Measurements from ENCODE around the gene TMEM87B.
"Not testable (repeated sequence)": the region's sequence is repeated elsewhere in the genome, so short reads cannot be mapped to it uniquely, and the experiment has no call there.

Gene TMEM87B

GRCh38 chr2:112065966-112066365, 10.9 kb downstream of the TMEM87B start:
- DNase-seq (ENCODE audit: low read depth): no peak

- DNase-seq (ENCODE audit: low read depth): not testable (repeated sequence)
These were observed 14.7 kb downstream of the TMEM87B start for GRCh38 chr2:112069794-112070193.

GRCh38 chr2:112073875-112074274, 18.8 kb downstream of the TMEM87B start:
- no peak for DNase-seq (ENCODE audit: low read depth)

- DNase-seq (ENCODE audit: low read depth): no peak
These were observed 19.4 kb downstream of the TMEM87B start for GRCh38 chr2:112074506-112074905.

- no peak for DNase-seq (ENCODE audit: low read depth)
These were observed 20.6 kb downstream of the TMEM87B start for GRCh38 chr2:112075490-112076260.

GRCh38 chr2:112077814-112078213, 22.7 kb downstream of the TMEM87B start:
- no peak for DNase-seq (ENCODE audit: low read depth)

GRCh38 chr2:112081262-112081661, 26.2 kb downstream of the TMEM87B start:
- no peak for DNase-seq (ENCODE audit: low read depth)

GRCh38 chr2:112084689-112085374, 29.8 kb downstream of the TMEM87B start:
- no peak for DNase-seq (ENCODE audit: low read depth)

- no peak for DNase-seq (ENCODE audit: low read depth)
These were observed 30.3 kb downstream of the TMEM87B start for GRCh38 chr2:112085375-112085730.

GRCh38 chr2:112085916-112086669, 31.0 kb downstream of the TMEM87B start:
- no peak for DNase-seq (ENCODE audit: low read depth)

GRCh38 chr2:112087346-112088020, 32.4 kb downstream of the TMEM87B start:
- DNase-seq (ENCODE audit: low read depth): no peak

GRCh38 chr2:112089375-112089774, 34.3 kb downstream of the TMEM87B start:
- DNase-seq (ENCODE audit: low read depth): no peak

GRCh38 chr2:112092286-112093041, 37.4 kb downstream of the TMEM87B start:
- DNase-seq (ENCODE audit: low read depth): no peak

GRCh38 chr2:112093216-112093615, 38.1 kb downstream of the TMEM87B start:
- no peak for DNase-seq (ENCODE audit: low read depth)

- no peak for DNase-seq (ENCODE audit: low read depth)
These were observed 40.6 kb downstream of the TMEM87B start for GRCh38 chr2:112095681-112096080.

GRCh38 chr2:112096098-112096497, 41.0 kb downstream of the TMEM87B start:
- DNase-seq (ENCODE audit: low read depth): no peak

GRCh38 chr2:112108178-112108832, 53.2 kb downstream of the TMEM87B start:
- DNase-seq (ENCODE audit: low read depth): no peak

- DNase-seq (ENCODE audit: low read depth): no peak
These were observed 54.2 kb downstream of the TMEM87B start for GRCh38 chr2:112109278-112109677.

- no peak for DNase-seq (ENCODE audit: low read depth)
These were observed 55.9 kb downstream of the TMEM87B start for GRCh38 chr2:112110966-112111365.

GRCh38 chr2:112113354-112113753, 58.3 kb downstream of the TMEM87B start:
- DNase-seq (ENCODE audit: low read depth): not testable (repeated sequence)

GRCh38 chr2:112118148-112118547, 63.1 kb downstream of the TMEM87B start:
- no peak for DNase-seq (ENCODE audit: low read depth)

Measured in stimulated activated CD8-positive, alpha-beta memory T cell treated with anti-CD3 and anti-CD28 coated beads, Interleukin-7, amount 100 ng/mL, for 24 hours (primary cell).